Calu3 (cell line): Measurements from ENCODE around the gene SMURF2. TPM values are rescaled to one million over a fixed set of nuclear protein-coding genes. Genes with fewer than 3 reads are reported as not detected.

Experiments
- BruUV-seq: library from RNA; stranded (reverse); fragments of 400-500 nt; replicated peaks from 2 replicates; lab custom pipeline; 2021; lab: Mats Ljungman, UMichigan
- CTCF ChIA-PET: fragments of 300-600 bp; sonication (Branson Sonifier 250); formaldehyde crosslinking; loops from one replicate; lab custom pipeline; 2022; ENCODE audit warnings: antibody characterized with exemption; lab: Charles Lee
- DNase-seq: peaks from one replicate; pipeline ENCODE4 v3.0.0; 2022
- H3K27ac Mint-ChIP-seq: one replicate; pipeline ENCODE4 v1.8.0; 2022; ENCODE audit warnings: mixed read lengths; ENCODE audit not compliant: unreplicated experiment
- H3K27me3 Mint-ChIP-seq: one replicate; pipeline ENCODE4 v1.8.0; 2022; ENCODE audit warnings: mixed read lengths; ENCODE audit not compliant: unreplicated experiment
- H3K36me3 Mint-ChIP-seq: one replicate; pipeline ENCODE4 v1.8.0; 2022; ENCODE audit warnings: mild to moderate bottlenecking, moderate library complexity, mixed read lengths; ENCODE audit not compliant: insufficient read depth, unreplicated experiment
- H3K4me1 Mint-ChIP-seq: one replicate; pipeline ENCODE4 v1.8.0; 2022; ENCODE audit warnings: mild to moderate bottlenecking, low read depth, mixed read lengths; ENCODE audit not compliant: unreplicated experiment
- H3K4me3 Mint-ChIP-seq: one replicate; pipeline ENCODE4 v1.8.0; 2022; ENCODE audit warnings: mild to moderate bottlenecking, low read depth, moderate library complexity, mixed read lengths; ENCODE audit not compliant: unreplicated experiment
- H3K9me3 Mint-ChIP-seq: one replicate; pipeline ENCODE4 v1.8.0; 2022; ENCODE audit warnings: low read depth, mixed read lengths; ENCODE audit not compliant: unreplicated experiment
- intact Hi-C: fragments of 100-400 bp; cut with micrococcal nuclease; formaldehyde crosslinking; loops from one replicate; pipeline ENCODE4 v1.10.0; 2022; ENCODE audit not compliant: unreplicated experiment
- total RNA-seq: library from RNA; stranded (reverse); gene quantifications from 2 replicates; pipeline ENCODE4 v1.2.3, GENCODE V29; 2022
- TF ChIP-seq, protein P1 (sequence below): fragments of 200-600 bp; IDR thresholded peaks from one replicate; pipeline ENCODE4 v1.8.0; 2022; ENCODE audit warnings: antibody characterized with exemption; ENCODE audit not compliant: unreplicated experiment

The SMURF2 gene
- total RNA-seq, 1 experiment from 2014 or later = 18.8 TPM

DNA sequence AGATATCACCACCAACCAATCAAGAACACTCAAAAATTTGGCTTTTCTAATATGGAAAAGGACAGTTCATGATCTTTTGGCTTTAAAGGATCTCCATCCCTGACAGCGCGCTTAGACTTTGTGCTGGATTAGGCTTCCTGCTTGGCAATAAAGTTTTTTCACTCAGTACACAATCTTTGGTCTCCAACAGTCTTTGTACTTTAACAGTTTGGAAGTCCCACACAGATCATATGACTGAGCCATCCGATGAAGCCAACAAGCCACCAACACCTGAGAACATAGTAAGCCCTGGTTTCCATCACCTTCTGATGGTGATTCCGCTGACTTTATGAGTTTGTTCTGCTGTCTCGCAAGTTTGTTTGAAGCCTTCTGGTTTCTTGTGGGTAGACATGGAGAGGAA lies 34.3 kb downstream of the SMURF2 start:
- intact Hi-C loops = no loop called here
- Mint-ChIP-seq H3K27ac (no peak overlapping the region), H3K4me3 (no peak overlapping the region), H3K4me1 (peaks cover 31% of the 10 kb centered on the region), H3K9me3 (no peaks in the 10 kb centered on the region), H3K36me3 (peaks cover 4% of the 10 kb centered on the region), H3K27me3 (no peaks in the 10 kb centered on the region)
- TF ChIP-seq, protein P1, sequence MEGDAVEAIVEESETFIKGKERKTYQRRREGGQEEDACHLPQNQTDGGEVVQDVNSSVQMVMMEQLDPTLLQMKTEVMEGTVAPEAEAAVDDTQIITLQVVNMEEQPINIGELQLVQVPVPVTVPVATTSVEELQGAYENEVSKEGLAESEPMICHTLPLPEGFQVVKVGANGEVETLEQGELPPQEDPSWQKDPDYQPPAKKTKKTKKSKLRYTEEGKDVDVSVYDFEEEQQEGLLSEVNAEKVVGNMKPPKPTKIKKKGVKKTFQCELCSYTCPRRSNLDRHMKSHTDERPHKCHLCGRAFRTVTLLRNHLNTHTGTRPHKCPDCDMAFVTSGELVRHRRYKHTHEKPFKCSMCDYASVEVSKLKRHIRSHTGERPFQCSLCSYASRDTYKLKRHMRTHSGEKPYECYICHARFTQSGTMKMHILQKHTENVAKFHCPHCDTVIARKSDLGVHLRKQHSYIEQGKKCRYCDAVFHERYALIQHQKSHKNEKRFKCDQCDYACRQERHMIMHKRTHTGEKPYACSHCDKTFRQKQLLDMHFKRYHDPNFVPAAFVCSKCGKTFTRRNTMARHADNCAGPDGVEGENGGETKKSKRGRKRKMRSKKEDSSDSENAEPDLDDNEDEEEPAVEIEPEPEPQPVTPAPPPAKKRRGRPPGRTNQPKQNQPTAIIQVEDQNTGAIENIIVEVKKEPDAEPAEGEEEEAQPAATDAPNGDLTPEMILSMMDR = no peak
- CTCF ChIA-PET = no interaction called here
- BruUV-seq = no TSS peak
- no peak for DNase-seq

DNA sequence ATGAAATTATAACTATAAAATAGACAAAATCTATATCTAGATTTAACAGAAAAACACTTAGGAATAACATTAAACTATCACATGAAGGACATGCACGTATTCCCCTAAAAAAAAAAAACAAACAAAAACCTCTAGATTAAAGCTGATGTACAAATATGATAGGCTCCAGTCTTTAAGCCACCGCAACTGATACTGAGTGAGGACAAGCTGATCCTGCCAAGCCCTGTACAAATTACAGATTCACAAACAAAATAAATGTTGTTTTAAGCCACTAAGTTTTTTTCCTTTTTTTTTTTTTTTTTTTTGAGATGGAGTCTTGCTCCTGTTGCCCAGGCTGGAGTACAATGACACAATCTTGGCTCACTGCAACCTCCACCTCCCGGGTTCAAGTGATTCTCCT lies 35.3 kb downstream of the SMURF2 start:
- Mint-ChIP-seq H3K36me3 (peaks cover 4% of the 10 kb centered on the region), H3K4me1 (peaks cover 32% of the 10 kb centered on the region), H3K9me3 (no peaks in the 10 kb centered on the region), H3K27ac (no peak overlapping the region), H3K4me3 (no peak overlapping the region), H3K27me3 (no peaks in the 10 kb centered on the region)
- BruUV-seq = no TSS peak
- intact Hi-C loops = no loop called here
- no peak for DNase-seq
- TF ChIP-seq, protein P1 = no peak
- CTCF ChIA-PET = interaction anchor here (0.7 kb wide), 1 partner anchor 14 kb away, joined by 3 read pairs; no protein-coding TSS in a partner anchor

DNA sequence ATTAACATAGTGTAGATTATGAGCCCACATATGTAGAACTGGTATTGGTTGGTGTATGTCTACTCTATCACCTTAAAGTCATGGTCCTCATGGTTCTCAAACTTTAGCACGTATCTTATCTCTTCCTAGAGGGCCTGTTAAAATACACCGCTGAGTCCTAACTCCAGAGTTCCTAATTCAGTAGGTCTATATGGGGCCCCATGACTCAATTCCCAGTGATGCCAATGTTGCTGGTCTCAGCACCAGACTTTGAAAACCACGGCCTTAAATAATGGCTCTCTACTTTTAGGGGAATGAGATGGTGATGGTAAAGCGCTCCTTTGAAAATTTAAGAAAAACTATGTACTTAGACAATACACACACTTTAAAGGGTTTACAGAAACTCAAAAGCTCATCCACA lies 36.6 kb downstream of the SMURF2 start:
- Mint-ChIP-seq H3K4me3 (no peak overlapping the region), H3K9me3 (no peaks in the 10 kb centered on the region), H3K27ac (no peak overlapping the region), H3K4me1 (peaks cover 19% of the 10 kb centered on the region), H3K36me3 (peaks cover 4% of the 10 kb centered on the region), H3K27me3 (no peaks in the 10 kb centered on the region)
- no peak for DNase-seq
- CTCF ChIA-PET = interaction anchor here (0.8 kb wide), 1 partner anchor 153 kb away, joined by 3 read pairs; no protein-coding TSS in a partner anchor
- intact Hi-C loops = no loop called here
- TF ChIP-seq, protein P1 = no peak
- no TSS peak for BruUV-seq

DNA sequence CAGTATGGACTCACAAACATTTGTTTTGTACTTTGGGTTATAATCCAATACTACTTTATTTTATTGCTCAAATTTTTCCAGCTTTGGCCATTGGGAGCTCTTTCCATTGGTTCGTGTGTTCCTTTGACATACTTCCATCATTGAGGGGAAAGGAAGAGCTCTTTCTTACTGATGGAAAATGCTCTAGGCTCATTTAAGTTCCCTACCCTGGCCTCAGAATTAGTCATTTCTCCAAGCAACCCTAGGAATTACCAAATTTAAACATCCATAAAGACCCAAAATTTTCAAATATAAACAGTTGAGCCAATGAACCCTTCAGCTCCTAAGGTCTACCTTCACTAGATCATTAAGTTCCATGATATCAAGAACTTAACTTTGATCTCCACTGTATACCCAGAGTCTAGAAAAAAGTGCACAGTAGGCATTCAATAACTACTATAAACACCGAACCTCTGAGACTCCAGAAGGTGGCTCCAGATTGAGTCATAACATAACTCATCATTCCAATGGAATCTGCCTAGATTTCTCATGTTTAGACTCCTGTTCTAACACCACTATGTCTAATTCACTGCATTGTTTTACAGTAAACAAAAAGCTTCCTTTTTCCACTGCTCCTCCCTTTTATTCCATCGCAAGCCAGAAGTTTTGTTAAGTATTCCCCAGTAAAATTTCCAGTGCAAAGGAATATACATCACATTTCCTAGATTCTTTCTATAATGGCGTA lies 39.0 kb downstream of the SMURF2 start:
- CTCF ChIA-PET = interaction anchor here (0.7 kb wide), 1 partner anchor 9 kb away, joined by 3 read pairs; no protein-coding TSS in a partner anchor
- no peak for DNase-seq
- Mint-ChIP-seq H3K27ac (no peak overlapping the region), H3K9me3 (no peaks in the 10 kb centered on the region), H3K36me3 (peaks cover 8% of the 10 kb centered on the region), H3K4me1 (peaks cover 18% of the 10 kb centered on the region), H3K27me3 (no peaks in the 10 kb centered on the region), H3K4me3 (no peak overlapping the region)
- no TSS peak for BruUV-seq
- TF ChIP-seq, protein P1 = no peak
- intact Hi-C loops = no loop called here
